Measurements from ENCODE around the gene SNAP47.
A peak's percentile ranks its signal among the peaks of the same experiment; 100 is the strongest.

DNA sequence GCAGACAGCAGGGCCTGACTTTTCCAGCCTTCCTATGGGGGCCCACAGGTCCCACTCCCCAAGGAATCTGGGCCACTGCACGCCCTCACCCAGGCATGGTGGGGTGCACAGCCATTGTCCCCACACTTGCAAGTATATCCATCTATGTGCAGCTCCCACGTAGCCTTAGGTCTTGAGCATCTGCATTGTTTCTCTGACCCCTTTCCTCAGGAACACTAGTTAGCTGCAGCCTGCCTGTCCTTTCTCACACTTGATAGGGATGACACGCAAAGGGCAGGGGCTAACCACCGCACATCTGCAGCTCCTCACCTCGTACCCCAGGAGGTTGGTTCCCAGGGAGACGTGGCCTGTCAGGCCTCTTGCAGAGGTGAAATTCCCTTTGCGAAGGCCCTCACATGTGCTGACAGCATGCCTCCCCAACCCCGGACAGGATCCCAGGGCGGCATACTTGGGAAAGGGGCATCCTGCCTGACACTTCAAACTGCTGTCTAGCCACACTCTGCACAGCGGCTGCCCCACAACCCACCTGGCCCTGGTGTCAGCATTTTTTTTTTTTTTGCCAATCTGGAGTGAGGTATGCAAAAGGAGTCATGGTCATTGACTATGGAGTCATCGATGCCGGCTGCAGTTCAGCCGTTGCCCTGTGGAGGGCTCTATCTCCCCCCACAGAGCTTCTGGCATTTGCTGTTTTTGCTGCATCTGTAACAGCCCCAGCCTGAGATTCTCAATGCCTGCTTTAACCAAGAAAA, 5.2 kb upstream of the SNAP47 start:
- no peak for TF ChIP-seq CBX8 (IDR thresholded peaks at IDR 0.05; ENCODE audit: borderline replicate concordance, extremely low read depth, low read depth, low read length, poor library complexity, severe bottlenecking)
- TF ChIP-seq ZBTB7A (IDR thresholded peaks at IDR 0.05; ENCODE audit: borderline replicate concordance, control insufficient read depth, low read depth, low read length) = no peak
- no peak for TF ChIP-seq ZNF449 (CRISPR knock-in tag; IDR thresholded peaks at IDR 0.05)
- TF ChIP-seq, protein P1, sequence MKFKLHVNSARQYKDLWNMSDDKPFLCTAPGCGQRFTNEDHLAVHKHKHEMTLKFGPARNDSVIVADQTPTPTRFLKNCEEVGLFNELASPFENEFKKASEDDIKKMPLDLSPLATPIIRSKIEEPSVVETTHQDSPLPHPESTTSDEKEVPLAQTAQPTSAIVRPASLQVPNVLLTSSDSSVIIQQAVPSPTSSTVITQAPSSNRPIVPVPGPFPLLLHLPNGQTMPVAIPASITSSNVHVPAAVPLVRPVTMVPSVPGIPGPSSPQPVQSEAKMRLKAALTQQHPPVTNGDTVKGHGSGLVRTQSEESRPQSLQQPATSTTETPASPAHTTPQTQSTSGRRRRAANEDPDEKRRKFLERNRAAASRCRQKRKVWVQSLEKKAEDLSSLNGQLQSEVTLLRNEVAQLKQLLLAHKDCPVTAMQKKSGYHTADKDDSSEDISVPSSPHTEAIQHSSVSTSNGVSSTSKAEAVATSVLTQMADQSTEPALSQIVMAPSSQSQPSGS (CRISPR knock-in tag; IDR thresholded peaks at IDR 0.05) = no peak
- no peak for TF ChIP-seq JUND (IDR thresholded peaks at IDR 0.05; ENCODE audit: borderline replicate concordance, low read depth, low read length)
- TF ChIP-seq JUND (tag; IDR thresholded peaks at IDR 0.05; ENCODE audit: borderline replicate concordance, low read depth, low read length) = no peak
- TF ChIP-seq, protein P2, sequence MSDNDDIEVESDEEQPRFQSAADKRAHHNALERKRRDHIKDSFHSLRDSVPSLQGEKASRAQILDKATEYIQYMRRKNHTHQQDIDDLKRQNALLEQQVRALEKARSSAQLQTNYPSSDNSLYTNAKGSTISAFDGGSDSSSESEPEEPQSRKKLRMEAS (CRISPR knock-in tag; IDR thresholded peaks at IDR 0.05) = no peak
- no peak for TF ChIP-seq TCF7L2 (IDR thresholded peaks at IDR 0.05; ENCODE audit: low read depth, low read length)
- TF ChIP-seq, protein P3, sequence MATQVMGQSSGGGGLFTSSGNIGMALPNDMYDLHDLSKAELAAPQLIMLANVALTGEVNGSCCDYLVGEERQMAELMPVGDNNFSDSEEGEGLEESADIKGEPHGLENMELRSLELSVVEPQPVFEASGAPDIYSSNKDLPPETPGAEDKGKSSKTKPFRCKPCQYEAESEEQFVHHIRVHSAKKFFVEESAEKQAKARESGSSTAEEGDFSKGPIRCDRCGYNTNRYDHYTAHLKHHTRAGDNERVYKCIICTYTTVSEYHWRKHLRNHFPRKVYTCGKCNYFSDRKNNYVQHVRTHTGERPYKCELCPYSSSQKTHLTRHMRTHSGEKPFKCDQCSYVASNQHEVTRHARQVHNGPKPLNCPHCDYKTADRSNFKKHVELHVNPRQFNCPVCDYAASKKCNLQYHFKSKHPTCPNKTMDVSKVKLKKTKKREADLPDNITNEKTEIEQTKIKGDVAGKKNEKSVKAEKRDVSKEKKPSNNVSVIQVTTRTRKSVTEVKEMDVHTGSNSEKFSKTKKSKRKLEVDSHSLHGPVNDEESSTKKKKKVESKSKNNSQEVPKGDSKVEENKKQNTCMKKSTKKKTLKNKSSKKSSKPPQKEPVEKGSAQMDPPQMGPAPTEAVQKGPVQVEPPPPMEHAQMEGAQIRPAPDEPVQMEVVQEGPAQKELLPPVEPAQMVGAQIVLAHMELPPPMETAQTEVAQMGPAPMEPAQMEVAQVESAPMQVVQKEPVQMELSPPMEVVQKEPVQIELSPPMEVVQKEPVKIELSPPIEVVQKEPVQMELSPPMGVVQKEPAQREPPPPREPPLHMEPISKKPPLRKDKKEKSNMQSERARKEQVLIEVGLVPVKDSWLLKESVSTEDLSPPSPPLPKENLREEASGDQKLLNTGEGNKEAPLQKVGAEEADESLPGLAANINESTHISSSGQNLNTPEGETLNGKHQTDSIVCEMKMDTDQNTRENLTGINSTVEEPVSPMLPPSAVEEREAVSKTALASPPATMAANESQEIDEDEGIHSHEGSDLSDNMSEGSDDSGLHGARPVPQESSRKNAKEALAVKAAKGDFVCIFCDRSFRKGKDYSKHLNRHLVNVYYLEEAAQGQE (IDR thresholded peaks at IDR 0.05; ENCODE audit: borderline replicate concordance) = 0 out of 2 replicates have a peak, but pooled peaks have one; percentile 35
- TF ChIP-seq, protein P3 (CRISPR knock-in tag; IDR thresholded peaks at IDR 0.05; ENCODE audit: low read depth) = no peak
